SK-MEL-5 (cell line): ENCODE results near the gene GCN1. TPM values are rescaled to one million over a fixed set of nuclear protein-coding genes. Genes with fewer than 3 reads are reported as not detected.

Experiments
- DNase-seq: peaks from one replicate; pipeline ENCODE4 v3.0.0-alpha.2; 2016; ENCODE audit warnings: low read depth, low spot score
- in situ Hi-C: cut with HindIII; loops from 2 replicates; pipeline ENCODE4 v1.10.0; 2016; ENCODE audit warnings: low sequenced_read_pairs, high pct_unique_total_duplicates, low pct_unique_long_range_greater_than_20kb
- total RNA-seq: library from RNA; depleted of rRNA; stranded (reverse); fragments of >200 nt; shearing (Covaris generic); gene quantifications from 2 replicates; pipeline ENCODE4 v1.2.3, GENCODE V29; 2014

The GCN1 gene
- total RNA-seq, 1 experiment from 2014 or later, result 46.4 TPM

DNA sequence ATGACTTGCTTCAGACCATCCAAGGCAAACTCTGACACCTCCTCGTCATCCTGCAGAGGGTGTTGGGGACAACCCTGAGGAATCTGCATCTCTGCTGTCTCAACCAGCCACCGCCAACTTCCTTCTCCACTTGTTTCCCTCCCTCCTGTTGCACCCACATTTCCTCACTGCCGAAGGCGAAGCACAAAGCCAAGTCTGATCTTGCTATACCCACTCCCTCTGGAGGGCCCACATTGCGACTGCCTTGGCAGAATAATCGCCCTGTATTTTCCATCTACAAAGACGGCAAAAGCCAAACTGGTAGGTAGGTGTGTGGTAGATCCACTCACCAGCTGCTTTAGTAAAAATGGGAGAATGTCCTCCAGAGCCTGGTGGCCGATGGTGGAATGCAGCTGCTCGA, 56.1 kb downstream of the GCN1 start:
- in situ Hi-C loops, result no loop called here
- no peak for DNase-seq

DNA sequence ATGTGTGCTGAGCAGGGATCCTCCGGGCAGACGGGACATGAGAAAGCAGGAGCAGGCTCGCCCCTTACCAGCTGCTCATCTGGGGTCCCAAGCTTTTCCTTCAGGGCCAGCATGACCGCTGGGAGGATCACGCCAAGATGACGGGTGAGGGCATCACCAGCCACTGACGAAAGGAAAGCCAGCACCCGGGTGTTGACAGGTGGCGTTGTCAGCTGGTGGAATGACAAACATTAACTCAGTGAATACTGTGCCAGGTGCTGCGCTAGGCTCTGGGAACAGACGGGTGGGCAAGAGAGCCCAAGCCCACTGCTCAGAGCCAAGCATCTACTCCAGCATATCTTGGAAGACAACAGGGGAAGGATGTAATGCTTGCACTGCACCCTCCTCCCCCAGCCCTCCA, 56.7 kb downstream of the GCN1 start:
- no peak for DNase-seq
- in situ Hi-C loops, result no loop called here

DNA sequence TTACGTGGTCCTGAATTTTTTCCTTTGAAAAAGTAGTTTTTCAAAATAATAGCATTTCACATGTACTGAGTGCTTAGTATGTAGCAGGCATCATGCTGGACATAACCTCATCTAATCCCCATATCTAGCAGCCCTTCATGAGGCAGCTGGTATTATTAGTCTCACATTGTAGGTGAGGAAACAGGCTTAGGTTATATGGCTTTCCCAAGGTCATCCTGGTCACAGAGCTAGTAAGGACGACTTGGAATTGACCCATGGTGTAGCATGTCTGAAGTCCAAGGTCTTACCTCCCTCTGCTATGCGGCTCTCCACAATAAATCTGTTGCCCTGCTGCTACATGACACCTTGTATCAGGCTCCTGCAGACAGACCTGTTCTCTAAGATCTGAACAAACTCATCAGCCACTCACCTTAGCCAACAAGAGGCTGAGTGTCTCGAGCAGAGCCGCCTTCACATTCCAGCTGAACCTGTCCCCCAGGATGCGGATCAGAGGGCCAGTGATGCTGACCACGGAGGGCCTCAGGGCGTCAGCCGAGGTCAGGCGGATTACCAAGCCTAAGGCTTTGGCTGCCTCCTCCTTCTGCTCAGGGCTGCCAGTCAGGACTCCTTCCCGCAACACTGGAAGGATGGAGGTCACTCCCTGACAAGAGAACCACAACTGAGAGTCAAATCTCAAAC, 58.3 kb downstream of the GCN1 start:
- in situ Hi-C loops, result no loop called here
- DNase-seq, result no peak

DNA sequence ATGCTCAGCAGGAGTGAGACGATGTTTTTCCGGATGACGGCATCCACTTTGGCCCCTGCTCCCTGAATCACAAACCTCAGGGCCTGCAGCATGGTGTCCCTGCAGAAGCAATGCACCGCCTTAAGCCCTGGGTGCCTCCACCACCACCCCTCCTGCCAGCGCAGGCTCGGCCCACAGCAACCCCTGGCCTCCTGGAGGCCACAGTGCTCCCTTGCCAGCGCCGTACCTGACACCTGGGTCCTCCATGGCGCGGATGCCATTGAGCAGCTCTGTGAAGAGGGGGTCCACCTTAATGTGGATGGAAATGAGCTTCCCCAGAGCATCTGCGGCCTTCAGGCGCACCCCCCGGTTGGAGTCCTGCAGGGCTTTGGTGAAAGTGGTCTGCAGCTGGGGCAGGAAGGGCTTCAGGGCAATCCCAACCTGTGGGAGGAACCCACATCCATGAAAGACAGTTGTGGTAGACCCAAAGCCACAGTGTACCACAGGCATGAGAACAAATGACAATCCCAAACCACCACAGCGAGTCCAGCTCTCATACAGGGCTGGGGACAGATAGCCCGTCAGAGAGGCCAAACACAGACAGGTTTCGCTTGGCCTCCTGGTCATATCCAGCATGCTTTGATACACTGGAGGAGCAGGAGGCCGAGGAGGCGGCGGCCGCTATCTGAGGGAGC, 60.1 kb downstream of the GCN1 start:
- in situ Hi-C loops, result no loop called here
- DNase-seq, result no peak

DNA sequence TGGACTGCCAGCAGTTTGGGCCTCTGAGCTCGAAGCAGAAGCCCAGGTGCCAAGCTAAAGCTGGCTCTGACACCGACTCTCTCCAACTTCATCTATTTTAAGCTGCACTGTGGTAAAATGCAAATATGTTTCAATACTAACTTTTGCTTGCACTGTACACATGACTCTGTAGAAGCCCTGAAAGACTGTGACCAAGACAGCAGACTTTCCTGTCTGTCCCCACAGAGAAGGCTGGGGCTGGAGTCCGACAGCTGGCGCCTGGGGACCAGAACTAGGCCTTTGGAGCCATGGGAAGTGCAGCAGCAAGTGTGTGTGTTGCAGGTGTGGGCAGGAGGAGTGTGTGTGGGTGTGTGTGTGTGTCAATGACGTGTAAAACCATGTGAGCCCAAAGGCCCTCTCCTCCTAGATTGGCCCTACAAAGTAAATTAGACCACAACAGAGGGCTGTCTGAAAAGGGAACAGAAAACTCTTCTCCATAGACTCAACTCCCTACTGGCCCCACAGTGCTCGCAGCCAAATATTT, 61.6 kb downstream of the GCN1 start:
- in situ Hi-C loops, result no loop called here
- DNase-seq, result no peak

DNA sequence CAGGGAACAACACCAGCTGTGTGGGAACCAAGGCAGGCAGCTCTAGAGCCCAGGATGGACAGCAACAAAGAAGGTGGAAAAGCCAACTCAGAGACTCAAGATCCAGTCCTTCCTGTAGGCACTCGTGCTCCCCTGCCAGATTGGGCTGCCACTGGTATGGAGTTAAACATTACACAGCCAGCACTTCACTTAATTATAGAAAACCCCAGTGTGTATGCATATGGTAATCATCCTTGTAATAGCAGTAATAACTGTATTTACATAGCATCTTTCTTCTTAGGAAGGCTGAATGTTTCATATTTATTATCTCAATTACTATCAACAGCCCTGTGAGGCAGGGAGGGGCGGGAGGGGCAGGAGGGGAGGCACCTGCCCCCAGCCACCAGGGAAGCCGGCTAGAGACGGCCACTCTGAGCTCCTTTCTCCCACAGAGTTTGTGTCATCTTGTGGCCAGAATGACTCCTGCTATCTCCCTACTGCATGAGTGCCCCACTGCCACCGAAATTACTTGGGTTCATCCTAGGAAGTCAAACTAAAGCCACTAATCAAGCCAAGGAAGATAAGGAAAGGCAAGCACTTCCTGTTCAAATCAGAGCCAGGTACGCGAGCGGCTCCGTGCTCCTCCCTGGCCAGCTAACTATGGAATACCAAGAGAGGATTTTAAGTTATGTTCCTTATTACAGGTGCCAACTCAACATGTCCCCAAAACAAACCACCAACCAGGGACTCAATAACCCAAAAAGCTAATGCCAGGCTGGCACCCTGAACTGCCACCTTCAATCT, 62.3 kb downstream of the GCN1 start:
- DNase-seq, result no peak
- in situ Hi-C loops, result no loop called here

DNA sequence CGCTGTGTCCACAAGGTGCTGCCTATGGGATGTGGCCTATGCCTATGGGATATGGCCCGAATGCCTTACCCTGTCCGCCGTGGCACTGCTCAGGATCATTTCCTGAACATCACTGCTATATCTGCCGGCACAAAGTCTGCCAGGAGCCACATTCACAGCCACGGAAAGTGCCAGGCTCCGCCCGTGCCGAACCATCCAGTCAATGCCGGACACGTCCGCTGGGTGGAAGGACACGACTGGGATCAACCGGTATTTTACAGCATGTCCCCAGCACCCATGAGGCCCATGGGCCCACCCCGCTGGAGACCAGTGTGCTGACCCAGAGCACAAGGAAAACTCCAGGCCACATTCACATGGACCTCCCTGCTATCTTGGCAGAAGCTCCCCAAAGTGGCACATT, 63.4 kb downstream of the GCN1 start:
- in situ Hi-C loops, result no loop called here
- no peak for DNase-seq

DNA sequence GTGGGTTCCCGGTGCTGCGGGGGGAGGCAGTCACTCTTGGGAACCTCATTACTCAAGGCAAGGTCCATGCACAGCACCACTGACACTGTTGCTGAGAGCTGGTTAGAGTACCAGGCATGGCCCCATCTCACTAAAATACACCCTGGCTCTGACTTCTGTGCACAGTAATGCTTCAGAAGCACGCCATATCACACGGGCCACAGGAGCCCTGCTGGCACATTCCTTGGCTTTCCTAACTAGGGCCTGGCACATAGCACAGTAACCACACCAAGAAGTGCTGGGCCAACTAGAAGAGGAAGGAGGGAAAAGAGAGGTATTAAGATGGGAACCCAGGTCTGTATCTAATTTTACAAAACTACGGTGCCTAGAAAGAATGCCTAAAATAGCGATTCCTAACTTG, 64.5 kb downstream of the GCN1 start:
- no peak for DNase-seq
- in situ Hi-C loops, result no loop called here

DNA sequence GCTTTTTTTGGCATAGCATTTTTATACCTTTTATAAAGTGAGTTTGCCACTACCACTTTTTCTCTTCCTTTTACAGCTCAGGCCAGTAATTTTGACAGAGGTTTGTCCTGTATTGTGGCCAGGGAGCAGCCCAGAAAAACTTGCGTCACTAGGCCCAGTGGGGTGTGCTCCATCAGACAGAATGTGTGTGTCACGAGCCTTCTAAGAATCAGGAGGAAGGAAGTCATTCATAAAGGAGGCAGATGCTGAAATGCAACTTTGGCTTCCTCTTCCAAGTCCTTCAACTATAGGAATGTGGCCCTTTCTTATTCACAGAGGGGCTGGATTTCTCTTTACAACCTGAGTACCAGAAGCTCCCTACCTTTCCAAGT, 67.9 kb downstream of the GCN1 start:
- in situ Hi-C loops, result no loop called here
- DNase-seq, result no peak

DNA sequence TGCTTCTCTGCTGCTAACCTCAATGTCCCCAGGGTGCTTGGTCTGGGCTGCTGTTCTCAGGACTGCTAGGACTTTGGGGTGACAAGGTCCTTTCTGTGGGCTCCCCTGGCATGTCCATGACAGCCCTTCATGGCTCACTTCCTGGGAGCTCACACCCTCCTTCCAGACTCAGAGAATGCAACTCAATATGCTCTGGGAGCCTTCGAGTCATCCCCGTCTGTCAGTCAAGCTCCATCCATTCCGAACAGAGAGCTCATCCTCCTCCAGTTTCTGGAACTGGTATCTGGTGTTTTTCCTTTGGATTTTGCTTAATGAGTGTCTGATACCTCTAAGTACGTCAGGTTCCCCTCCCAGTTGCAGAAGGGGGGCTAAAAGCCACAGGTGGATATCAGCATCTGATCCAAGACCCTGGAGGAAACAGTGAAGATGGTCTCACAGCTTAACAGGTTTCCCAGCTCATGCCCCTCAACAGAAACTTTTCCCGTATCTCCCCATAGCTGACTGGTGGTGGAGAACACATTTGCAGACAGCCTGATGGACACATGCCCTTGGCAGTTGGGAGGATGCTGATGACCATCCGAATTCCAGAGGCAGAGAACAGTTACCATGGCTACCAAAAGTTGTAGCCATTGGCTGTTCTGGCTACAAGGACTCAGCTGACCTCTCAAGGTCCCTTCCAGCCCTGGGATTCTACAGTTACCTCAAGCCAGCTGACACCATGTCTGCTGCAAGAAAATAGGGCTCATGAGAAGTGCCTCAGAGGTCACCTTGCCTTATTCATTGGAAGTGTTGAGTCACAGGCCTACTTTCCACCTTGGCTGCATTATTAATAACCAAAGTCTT, 68.5 kb downstream of the GCN1 start:
- no peak for DNase-seq
- in situ Hi-C loops, result no loop called here

DNA sequence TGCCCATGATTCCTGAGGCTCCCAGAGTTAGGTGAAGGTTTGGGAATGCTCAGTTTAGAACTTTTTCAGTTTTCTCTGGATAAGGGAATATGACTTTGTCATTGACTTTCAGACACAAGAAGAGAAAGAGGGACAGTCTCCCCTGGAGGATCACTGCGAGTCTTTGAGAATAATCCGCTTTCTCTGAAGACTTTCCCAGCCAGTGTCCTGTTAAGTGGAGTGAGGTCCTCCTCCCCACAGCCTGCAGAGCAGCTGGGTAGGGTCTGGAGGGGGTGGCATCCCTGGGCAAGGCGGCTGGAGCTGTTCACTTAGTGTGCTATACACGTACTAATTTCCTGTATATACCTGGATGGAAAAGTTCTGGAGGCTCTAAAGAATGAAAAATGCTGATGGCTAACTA, 69.5 kb downstream of the GCN1 start:
- in situ Hi-C loops, result no loop called here

DNA sequence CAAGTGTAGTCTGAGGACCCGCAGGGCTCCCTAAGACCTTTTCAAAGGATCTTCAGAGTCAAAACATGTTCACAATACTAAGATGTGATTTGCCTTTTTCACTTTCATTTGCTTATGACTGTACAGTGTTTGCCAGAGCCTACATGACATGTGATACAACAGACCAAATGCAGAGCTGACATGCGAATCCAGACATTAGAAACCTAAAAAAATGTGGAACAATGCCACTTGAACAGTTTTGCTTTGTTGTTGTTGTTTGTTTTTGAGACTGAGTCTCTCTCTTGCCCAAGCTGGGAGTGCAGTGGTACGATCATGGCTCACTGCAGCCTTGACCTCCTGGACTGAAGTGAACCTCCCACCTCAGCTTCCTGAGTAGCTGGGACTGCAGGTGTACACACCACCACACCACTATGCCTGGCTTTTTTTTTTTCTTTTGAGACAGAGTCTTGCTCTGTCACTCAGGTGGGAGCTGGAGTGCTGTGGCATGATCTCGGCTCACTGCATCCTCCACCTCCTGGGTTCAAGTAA, 72.7 kb downstream of the GCN1 start:
- in situ Hi-C loops, result no loop called here

More for the DNA sequence above, 69.5 kb downstream of the GCN1 start:
- no peak for DNase-seq

DNA sequence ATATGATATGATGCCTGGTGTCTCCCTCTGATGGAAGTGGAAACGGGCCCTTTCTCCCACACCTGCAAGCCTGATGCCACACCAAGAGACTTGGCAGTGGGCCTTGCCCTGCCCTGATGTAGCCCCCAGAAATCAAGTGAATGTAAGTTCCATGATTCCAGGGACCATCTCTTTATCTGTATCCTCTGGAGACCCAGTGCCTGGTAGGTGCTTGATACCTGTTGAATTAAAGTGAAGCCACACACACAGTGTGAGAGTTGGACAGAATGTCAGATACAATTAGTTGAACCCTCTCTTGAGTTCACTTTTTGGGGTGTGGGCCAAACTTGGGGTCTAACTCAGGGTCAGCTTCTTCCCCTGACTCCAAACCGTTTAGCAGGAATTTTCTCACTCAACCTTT, 73.2 kb downstream of the GCN1 start:
- in situ Hi-C loops, result no loop called here
- DNase-seq, result no peak

More for the DNA sequence above, 72.7 kb downstream of the GCN1 start:
- DNase-seq, result no peak

DNA sequence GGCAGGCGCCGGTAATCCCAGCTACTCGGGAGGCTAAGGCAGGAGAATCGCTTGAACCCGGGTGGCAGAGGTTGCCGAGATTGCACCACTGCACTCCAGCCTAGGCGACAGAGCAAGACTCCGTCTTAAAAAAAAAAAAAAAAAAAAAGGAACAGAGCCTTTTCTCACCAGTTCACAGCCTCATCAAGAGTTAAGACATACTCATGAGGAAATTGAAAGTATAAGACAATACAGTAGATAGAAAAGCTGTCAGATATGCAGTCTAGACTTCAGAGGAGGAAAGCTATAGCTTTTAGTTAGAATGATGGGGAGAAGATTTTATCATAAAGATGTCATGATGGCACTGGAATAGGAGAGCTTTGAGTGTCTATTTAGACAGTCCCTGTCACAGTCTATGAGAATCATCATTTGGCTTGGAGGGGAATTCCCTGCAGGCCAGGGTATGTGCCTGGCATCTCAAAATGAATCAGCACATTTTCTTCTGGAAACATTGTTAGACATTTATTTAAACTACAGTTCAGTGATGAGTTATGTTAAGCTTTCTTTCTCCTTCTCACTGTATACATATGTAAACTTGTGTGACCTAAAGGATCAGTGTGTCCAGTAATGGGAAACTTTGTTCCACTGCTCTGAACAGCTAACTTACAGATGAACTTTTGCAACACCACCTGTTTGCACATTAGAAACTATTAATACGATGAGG, 75.1 kb downstream of the GCN1 start:
- no peak for DNase-seq
- in situ Hi-C loops, result no loop called here

DNA sequence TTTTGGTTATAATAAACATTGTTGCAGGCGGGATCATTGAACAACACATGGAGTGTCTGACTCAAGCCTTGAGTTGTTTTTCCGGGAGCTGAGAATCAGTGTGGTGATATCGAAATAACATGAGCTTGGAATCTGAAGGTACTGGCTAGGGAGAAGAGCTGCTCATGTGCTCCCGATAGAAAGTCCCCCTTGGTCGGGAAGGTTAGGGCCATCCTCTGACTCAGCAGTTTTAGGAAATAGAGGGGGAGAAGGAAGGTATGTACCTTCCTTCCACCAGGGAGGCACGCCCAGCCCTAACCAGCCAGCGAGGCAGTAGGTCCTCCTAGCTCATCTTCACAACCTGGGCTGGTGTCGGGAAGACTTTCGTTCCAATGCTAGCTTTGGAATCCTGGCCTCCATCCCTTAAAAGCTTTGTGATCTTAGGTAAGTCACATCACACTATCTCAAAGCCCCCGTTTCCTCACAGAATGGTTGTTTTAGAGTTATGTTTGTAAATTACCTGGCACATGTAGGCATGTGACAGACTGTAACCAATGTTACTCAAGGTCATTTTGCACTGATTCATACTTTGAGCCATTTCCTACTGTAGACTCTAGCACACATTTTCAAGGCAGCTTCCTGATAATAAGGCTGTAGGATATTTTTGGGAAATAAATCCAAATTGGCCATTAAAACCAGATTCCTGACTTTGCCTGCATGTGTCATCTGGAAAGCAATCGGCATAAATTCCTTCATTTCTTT, 76.0 kb downstream of the GCN1 start:
- in situ Hi-C loops, result no loop called here
- no peak for DNase-seq

DNA sequence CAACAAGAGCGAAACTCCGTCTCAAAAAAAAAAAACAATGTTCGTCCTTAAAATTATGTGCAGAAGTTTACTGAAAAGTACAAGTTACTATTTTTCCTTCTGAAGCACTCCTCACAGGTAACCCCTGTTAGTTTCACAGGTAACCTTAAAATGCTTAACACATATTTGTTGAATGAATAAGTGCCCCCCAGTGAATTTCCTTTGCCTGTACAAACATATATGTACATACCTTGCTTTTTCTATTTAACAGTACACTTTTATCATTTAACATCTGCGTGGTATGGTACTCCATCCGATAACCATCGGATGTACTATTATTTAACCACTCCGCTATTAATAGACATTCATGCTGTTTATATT, 76.6 kb downstream of the GCN1 start:
- in situ Hi-C loops, result no loop called here
- DNase-seq, result no peak
